Measurements from ENCODE around the gene EVC.

EVC gene

DNA sequence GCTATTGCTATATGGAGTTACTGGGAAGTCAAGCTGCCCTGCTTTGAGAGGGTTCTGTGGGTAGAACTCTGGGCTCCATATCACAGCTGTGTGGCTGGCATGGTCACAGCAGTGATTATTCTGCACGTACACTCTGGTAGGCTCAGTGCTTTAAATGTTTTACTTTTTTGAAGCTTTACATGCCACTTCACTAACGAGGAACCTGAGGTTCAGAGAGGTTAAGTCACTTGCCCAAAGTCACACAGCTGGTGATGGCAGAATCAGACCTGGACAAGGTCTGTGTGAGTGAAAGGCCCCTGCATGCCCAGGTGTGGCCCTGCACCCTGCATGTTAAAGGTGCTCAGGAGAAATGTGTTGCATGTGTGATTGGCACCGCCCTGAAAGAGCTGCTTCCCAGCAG is 24.5 kb downstream of the EVC start:
- DNase-seq, result no peak

GRCh38 chr4:5738061-5738460 is 27.1 kb downstream of the EVC start:
- no peak for DNase-seq

DNA sequence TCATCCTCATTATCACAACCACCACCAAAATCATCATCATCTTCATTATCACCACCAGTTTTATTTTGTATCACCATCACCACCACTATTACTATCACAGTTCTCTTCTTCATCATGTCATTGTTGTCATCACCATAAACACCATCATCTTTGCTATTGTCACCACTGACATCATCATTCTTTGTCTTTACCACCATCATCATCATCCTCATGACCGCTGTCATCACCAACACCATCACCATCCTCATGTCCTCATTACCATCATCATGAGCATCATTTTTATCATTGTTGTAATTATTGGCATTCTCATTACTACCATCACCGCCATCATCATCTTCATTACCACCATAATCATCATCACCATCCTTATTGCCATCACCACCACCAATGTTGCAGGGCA is 31.4 kb downstream of the EVC start:
- no peak for DNase-seq

- DNase-seq, result no peak
Observed at GRCh38 chr4:5742968-5743367, 32.0 kb downstream of the EVC start.

- no peak for DNase-seq
Observed at GRCh38 chr4:5746250-5746649, 35.2 kb downstream of the EVC start.

DNA sequence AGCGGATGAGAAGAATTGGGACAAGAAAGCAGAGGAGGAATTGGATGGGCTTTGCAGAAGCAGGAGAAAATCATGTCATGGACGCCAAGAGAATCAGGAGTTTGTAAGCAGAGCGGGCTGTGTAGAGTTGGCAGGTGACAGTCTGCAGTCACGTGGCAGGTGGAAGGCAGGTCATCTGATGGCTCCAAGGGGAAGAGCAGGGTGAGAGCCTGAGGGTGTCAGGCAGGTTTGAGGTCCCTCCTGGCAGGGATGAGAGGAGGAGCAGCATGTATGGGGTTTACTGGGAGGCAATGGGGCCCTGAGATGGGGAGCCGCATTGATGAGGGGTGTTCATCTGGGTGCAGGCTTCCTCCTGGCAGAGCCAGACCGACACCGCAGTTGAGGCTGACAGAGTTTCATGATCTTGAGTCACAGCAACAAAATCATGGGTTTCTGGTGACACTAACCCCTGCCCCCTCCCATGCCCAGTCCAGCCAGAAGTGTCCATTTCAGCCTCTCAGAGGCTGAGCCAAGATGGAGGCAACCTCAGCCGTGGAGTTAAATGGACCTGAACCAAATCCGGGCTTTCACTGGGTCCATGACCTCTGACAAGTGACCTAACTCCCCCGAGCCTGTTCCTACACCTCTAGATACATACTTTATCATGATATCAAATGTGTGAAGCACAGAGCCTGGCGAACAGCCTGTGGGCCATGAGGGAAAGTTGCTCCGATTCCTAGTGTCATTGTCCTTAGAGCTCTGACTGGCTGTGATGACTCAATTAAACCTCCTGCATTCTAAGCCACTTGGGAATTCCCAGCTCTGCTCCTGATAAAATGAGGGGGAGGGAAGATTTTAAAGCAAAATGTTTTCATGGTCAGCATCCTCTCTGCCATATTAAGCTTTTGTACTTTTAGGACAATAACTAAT is 36.1 kb downstream of the EVC start:
- DNase-seq, result no peak

DNA sequence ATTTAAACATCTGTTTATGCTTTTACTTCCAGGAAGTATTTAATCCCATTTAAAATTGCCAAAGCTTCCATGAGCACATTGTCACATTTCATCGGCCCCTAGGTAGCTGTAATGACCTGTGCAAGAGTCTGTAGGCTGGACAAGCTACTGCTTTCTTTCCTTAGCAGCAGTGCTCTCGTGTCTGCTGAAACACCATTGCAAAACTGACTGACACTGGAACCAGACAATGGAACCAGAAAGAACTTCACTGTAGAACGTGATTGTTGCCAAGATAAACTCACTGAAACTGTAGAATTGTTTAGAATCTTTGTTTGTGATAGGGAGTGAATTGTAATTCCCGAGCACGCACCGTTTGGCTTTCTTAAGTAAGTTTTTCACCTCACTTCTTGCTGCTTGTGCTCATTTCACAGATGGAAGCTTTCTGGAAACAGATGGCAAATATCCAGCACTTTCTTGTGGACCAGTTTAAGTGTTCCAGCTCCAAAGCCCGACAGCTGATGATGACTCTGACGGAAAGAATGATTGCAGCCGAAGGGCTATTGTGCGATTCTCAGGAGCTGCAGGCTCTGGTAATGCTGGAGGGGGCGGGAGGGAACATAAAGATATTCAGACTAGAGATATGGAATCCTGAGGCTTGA is 36.9 kb downstream of the EVC start:
- DNase-seq, result no peak

DNA sequence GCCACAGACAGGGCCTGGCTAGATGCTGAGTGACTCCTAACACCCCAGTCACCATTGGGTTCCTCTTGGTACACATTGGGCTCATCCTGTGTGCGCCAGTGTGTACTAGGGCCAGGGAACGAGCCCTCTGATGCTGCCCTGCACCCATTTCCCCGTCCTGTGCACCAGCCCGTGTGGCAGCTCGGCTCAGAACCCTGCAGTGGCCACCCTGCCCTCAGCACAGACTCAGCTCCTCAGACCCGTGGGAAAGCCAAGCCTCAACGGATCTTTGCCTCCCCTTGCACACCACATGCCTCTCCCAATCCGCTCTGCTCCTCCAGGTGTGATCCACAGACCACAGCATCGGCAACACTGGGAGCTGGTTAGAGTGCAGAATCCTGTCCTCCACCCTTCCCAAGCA is 38.6 kb downstream of the EVC start:
- no peak for DNase-seq

DNA sequence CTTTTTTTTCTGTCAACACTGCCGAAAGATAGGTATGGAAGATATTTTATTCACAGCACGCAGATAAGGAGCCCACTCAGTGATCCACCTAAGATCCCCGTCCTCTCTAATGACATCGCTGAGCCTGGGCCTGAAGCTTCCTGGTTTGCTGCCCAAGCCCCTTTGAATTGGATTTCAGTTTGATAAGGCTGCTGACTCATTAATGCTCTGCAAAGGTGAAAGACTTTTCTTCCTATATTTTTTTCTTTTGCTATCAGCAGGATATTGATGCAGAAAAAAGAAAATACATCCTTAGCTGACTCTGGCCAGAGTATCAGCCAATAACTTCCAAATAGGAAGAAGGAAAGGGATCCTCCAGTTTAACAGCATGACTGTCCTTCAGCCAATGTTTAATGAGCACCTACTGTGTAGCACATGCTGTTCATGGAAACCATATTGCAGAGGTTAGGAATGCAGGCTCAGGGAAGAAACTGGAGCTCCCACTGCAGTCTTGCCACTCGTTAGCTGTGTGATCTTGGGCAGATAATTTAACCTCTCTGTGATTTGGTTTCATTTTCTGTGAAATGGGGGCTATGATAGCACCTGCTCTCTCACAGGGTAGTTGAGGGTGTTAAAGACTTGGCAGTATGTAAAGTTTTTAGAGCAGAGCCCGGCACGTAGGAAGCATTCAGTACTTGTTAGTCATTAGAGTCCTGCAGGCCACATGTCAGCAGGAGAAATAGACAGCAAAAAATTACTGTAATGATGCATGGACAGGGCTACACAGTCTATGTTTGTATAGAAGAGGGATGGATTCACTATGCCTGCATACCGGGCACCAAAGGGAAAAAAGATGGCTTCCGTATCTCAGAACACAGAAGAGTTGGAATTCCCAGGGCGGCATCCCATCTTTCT is 39.3 kb downstream of the EVC start:
- no peak for DNase-seq

DNA sequence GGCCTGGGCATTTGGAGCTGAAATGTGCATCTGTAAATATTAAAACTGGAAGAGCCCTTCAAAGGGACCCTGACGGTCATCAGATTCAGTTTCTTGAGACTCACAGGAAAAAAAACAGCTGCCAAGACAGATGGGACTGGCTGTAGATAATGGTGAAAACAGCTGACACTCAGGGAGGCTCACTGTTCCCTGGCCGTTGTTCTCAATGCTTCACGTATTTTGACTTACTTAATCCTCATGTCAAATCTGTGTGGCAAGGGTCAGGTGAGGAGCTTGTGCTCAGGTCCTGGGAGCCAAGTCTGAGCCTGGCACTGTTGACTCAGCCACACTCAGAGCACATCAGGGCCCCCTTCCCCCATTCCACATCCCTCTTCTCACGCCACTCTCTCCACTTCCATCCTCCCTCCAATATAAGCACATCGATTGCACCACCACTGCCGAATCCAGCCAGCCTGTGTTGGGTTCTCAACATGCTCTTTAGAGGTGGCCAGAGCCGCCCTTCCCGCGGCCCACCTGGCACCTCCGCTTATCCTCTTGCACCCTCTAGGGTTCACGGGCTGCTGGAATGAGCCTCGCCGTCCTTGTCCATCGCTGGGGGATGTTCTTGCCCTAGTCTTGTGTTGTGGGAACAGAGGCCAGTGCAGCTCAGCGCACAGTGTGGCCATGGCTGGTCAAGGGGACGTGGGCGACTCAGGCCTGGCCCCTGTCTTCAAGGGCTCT is 40.1 kb downstream of the EVC start:
- no peak for DNase-seq

GRCh38 chr4:5751666-5752375 is 40.8 kb downstream of the EVC start:
- no peak for DNase-seq

GRCh38 chr4:5752376-5753184 is 41.6 kb downstream of the EVC start:
- DNase-seq, result no peak

DNA sequence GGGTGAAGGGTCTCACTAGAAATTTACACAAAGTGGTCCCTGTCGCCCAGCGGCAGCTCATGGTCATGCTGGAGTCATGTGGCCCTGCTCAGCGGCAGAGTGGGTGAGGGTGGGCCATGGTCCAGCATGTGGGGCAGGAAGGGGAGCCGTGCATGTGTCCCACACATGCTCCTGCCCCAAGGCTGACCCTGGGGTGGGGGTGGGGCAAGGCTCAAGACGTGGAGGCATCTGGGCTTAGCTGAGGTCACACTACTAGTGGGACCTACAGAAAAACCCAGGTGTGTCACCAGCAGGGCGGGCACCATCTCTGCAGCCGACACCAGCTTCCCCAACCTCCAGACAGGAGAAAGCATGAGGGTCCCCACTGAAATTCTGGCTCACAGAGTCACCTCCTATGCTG is 42.4 kb downstream of the EVC start:
- DNase-seq, result no peak

DNA sequence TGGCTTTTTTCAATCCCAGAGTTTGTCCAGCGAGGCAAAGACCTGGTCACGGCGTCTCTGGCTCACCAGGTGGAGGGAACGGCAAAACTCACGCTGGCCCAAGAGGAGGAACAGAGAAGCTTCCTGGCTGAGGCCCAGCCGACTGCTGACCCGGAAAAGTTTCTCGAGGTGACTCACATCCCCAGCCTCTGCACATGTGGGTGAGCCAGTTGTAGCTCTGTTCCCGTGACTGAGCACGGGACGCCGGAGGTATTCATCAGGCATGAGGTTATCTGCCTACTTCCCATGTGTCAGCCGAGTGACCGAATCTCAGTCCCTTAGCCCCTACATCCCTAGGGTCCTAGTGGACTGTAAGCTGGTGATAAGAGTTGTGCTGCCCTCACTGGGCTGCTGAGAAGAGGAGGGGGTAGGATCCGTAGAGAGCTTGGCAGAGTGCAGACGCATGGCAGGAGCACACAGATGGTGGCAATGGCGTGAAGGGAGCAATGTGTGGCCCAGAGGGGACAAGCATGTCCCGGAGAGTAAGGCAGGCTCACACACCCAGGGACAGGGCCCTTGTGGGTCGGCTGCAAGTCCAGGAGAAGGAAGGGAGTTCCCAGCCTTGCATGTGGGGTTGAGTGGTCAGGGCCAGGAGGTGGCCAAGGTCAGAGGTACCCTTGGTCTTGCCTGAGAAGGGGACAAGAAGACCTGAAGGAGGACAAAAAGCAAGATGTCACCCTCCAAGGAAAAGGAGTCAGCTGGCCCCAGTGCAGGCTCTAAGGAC is 42.9 kb downstream of the EVC start:
- DNase-seq, result no peak

DNA sequence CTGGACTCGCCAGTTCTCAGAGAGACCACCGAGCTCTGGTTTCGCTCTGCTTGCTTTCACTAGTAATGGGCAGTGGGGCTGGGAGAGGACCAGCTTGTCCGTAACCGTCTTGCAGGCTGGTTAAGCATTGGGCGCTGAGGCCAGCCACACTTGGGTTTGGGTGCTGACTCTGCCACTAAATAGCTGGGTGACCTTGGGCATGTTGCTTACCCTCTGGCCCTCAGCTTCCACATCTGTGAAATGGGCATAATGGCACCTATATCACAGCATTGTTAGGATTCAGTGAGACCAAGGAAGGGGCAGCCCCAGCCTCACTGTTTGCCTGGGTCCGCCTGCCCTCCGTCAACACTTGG is 43.5 kb downstream of the EVC start:
- no peak for DNase-seq

DNA sequence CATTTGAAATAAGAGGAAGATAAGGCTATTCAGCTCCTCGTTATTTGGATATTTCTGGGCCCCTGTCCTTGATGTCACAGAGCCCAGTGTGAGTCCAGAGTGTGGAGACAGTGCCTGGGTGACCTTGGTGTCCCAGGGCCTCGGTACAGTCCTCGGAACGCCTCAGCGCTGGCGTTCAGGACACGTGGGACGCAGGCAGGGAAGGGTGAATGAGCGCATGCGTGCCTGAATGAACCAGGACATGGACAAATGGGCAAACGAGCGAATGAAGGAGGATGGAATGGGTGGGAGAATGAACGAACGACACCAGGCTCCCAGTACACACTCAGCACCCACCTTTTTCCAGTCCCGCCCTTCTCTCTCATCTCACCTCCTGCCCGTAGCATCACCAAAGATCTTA is 44.2 kb downstream of the EVC start:
- DNase-seq, result no peak

DNA sequence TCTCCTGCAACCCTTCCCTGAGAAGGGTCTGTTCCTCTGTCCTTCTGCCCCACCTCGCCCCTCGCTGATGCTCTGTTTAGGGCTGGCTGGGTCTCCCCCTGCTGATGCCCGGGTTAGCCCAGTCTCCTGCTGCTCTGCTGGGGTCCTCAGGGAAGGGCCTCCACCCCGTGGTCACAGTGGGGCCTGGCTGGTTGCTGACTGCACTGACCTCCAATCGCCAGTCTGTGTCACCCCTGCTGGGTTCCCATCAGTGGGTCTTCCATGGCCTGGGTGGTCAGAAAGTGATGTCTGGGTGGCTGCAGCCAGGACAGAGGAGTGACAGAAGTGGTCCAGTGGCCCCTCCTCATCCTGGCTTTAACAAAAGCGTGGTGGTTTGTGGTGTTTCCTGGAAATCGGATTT is 44.7 kb downstream of the EVC start:
- DNase-seq, result no peak

GRCh38 chr4:5756271-5756670 is 45.3 kb downstream of the EVC start:
- DNase-seq, result no peak

GRCh38 chr4:5757091-5757490 is 46.1 kb downstream of the EVC start:
- no peak for DNase-seq

DNA sequence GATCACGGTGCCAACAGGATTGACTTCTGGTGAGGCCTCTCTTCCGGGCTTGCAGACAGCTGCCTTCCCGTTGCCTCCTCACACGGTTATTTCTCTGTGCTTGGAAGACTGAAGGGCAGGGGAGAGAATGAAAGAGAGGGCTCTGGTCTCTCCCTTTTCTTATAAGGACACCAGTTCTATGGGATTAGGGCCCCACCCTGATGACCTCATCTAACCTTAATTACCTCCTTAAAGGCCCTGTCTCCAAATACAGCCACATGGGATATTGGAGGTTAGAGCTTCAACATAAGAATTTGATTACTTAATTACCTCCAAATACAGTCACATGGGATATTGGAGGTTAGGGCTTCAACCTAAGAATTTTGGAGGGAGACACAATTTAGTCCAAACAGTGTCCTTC is 46.5 kb downstream of the EVC start:
- DNase-seq, result no peak

DNA sequence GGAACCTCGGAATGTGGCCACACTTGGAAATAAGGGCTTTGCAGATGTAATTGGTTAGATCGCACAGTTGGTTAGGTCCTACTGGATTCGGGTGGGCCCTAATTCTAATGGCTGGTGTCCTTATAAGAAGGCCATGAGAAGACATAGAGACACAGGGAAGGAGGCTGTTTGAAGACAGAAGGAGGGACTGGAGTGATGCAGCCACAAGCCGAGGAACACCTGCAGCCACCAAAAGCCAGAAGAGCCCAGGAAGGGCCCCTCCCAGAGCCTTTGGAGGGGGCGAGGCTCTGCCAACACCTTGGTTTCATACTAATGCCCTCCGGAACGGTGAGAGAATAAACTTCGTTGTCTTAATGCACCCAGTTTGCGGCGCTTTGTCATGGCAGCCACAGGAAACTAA is 47.0 kb downstream of the EVC start:
- no peak for DNase-seq

All from CD4-positive, alpha-beta T cell treated with Interleukin-6 for 4 hours (primary cell).